GM12864 (cell line): Measurements from ENCODE around the gene FBXW7.

Experiments used
- DNase-seq: peaks from one replicate; pipeline ENCODE4 v3.0.0-alpha.2; 2011; ENCODE audit warnings: low read depth
- H3K4me3 ChIP-seq: 2 replicates; pipeline ENCODE4 v1.5.1; 2011; ENCODE audit warnings: mild to moderate bottlenecking, low read depth, low read length, control low read depth
- CTCF ChIP-seq: IDR thresholded peaks from 2 replicates; pipeline ENCODE4 v1.5.1; 2011; ENCODE audit warnings: low read depth, mild to moderate bottlenecking, moderate library complexity, low read length, control low read depth, inconsistent platforms; ENCODE audit errors: missing control alignments

The FBXW7 gene

GRCh38 chr4:152289541-152289940, 246.4 kb downstream of the FBXW7 start:
- no peak overlapping the region for H3K4me3 ChIP-seq

GRCh38 chr4:152283801-152284470, 252.0 kb downstream of the FBXW7 start:
- no peak for DNase-seq
- TF ChIP-seq CTCF: no peak

More at GRCh38 chr4:152289541-152289940, 246.4 kb downstream of the FBXW7 start:
- no peak for TF ChIP-seq CTCF
- no peak for DNase-seq

GRCh38 chr4:152281822-152282221, 254.1 kb downstream of the FBXW7 start:
- no peak for TF ChIP-seq CTCF
- no peak overlapping the region for H3K4me3 ChIP-seq
- no peak for DNase-seq

More at GRCh38 chr4:152283801-152284470, 252.0 kb downstream of the FBXW7 start:
- no peak overlapping the region for H3K4me3 ChIP-seq

- no peak overlapping the region for H3K4me3 ChIP-seq
- DNase-seq: no peak
- no peak for TF ChIP-seq CTCF
Measured at GRCh38 chr4:152281211-152281610, 254.7 kb downstream of the FBXW7 start.

- H3K4me3 ChIP-seq: no peak overlapping the region
- TF ChIP-seq CTCF: no peak
- no peak for DNase-seq
Measured at GRCh38 chr4:152279234-152279566, 256.7 kb downstream of the FBXW7 start.

GRCh38 chr4:152278505-152279233, 257.2 kb downstream of the FBXW7 start:
- no peak for DNase-seq

More at GRCh38 chr4:152278505-152279233, 257.2 kb downstream of the FBXW7 start:
- no peak for TF ChIP-seq CTCF
- H3K4me3 ChIP-seq: no peak overlapping the region
